GM12874 (cell line): ENCODE data around the gene BLTP3A.

Experiments used
- TF ChIP-seq, protein P1 (sequence below): IDR thresholded peaks from 2 replicates; pipeline ENCODE4 v1.5.1; 2011; ENCODE audit warnings: low read depth, mild to moderate bottlenecking, control low read depth, low read length, moderate library complexity; ENCODE audit not compliant: insufficient read depth

The BLTP3A gene

DNA sequence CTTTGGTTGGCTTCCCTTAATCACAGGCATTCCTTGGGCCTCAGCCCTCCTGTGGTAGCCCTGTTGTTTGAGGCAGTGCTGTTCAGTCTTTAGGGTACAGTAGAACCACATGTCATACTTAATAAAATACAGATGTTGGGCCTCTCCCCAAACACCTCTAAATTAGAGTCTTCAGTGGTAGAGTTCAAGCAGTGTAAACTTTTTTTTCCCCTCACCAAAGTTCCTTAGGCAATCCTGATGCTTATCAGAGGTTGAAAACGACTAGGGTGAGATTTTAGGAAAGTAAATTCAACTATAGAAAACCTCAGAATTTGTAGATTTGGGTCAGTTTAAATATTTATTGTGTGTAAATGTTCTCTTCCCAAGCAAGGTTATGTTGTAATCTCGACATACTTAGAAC is 44.6 kb downstream of the BLTP3A start:
- TF ChIP-seq, protein P1, sequence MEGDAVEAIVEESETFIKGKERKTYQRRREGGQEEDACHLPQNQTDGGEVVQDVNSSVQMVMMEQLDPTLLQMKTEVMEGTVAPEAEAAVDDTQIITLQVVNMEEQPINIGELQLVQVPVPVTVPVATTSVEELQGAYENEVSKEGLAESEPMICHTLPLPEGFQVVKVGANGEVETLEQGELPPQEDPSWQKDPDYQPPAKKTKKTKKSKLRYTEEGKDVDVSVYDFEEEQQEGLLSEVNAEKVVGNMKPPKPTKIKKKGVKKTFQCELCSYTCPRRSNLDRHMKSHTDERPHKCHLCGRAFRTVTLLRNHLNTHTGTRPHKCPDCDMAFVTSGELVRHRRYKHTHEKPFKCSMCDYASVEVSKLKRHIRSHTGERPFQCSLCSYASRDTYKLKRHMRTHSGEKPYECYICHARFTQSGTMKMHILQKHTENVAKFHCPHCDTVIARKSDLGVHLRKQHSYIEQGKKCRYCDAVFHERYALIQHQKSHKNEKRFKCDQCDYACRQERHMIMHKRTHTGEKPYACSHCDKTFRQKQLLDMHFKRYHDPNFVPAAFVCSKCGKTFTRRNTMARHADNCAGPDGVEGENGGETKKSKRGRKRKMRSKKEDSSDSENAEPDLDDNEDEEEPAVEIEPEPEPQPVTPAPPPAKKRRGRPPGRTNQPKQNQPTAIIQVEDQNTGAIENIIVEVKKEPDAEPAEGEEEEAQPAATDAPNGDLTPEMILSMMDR, result no peak

DNA sequence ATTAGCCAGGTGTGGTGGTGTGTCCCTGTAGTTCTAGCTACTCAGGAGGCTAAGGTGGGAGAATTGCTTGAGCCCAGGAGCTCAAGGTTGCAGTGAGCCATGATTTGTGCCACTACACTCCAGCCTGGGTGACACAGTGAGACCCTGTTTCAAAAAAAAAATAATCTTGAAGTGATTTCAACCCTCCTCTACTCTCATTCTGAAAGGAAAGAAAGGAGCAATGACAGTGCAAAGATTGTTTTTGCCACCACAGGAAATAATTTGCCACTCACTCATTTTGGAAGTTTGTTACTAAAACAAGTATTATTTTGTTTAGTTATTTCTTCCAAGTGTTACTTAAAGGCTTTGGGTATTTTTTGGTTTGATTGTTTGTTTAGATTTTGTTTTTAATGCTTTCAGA is 45.6 kb downstream of the BLTP3A start:
- TF ChIP-seq, protein P1, result no peak

DNA sequence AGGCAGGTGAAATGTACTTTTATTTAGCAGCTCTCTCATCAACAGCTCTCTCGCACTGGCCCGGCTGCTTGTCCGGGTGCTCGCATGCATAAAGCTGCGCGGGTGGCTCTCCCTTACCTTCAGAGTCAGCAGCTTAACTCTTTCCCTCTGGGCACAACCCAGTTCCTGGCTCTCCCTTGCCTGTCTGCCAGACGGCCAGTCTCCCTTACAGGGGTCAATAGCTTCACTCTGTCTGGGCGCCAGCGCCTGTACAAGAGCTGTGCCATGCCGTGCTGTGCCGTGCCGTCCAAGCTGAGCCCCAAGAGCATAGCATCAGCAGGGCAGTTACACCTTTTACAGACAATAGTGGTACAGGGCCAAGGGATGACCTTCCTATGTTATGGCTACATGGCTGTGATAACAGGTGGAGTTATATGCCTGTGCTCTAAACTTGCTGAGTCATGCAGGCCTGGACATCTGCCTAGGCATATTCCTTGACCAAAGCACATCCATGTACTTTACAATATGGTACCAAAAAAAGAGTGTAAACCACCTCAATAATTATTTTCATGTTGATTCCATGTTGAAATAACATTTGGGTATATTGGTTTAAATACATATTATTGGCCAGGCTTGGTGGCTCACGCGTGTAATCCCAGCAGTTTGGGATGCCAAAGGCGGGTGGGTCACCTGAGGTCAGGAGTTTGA is 47.9 kb downstream of the BLTP3A start:
- TF ChIP-seq, protein P1, result no peak
